OCI-M2 (cell line): ENCODE measurements around the gene TTC4.

ENCODE experiments used
- DNase-seq: peaks from one replicate; lab custom pipeline; 2025; ENCODE audit not compliant: unreplicated experiment; lab: John Stamatoyannopoulos, UW

Gene TTC4, protein sequence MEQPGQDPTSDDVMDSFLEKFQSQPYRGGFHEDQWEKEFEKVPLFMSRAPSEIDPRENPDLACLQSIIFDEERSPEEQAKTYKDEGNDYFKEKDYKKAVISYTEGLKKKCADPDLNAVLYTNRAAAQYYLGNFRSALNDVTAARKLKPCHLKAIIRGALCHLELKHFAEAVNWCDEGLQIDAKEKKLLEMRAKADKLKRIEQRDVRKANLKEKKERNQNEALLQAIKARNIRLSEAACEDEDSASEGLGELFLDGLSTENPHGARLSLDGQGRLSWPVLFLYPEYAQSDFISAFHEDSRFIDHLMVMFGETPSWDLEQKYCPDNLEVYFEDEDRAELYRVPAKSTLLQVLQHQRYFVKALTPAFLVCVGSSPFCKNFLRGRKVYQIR

DNA sequence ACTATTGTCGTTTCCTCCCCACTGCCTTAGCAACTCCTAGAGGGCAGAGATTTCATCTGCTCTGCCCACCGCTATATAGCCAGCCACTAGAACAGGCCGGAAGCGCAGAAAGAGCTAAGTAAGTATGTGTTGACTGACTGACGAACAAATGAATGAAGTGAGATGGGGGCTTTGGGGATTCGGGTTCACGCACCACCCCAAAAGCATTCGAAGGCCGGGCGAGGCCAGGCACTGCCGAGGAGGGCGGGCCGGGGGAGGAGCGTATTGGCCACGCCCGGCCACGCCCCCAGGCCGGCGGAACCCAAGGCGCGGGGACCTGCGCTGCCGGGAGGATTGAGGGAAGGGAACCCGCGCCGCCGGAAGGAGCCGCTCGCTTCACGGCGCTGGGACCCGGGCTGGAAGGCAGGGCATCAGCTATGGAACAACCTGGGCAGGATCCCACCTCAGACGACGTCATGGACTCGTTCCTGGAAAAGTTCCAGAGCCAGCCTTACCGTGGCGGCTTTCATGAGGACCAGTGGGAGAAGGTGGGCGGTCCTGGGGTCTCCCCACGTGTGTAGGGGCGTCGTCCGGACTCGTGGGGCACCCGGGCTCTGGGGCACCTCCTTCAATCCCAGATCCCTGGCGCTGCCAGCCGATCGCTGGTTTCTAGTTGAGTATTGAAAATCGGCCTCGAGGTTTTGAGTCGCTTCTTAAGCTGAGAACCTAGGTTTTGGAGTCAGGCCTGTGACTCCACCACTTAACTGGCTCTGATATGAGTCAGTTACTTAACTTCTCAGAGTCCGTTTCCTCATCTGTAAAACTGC, at the start of gene TTC4:
TTC4 (plus strand) TSS at position 369 of the 806 bp plus-strand sequence; CDS start at position 417, 48 bp downstream.
- peak; percentile 44 for DNase-seq

DNA sequence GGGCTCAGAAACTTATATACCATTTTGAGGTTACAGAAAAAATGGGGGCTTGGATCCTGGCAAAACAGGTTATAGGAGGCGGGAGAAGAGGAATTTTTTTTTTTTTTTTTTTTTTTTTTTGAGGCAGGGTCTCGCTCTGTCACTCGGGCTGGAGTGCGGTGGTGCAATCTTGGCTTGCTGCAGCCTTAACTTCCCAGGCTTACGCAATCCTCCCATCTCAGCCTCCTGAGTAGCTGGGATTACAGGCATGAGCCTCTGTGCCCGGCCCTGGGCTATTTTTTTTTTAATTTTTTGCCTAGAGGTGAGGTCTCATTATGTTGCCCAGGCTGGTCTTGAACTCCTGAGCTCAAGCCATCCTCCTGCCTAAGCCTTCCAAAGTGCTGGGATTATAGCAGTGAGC, 49.3 kb upstream of the TTC4 start:
- DNase-seq: no peak

DNA sequence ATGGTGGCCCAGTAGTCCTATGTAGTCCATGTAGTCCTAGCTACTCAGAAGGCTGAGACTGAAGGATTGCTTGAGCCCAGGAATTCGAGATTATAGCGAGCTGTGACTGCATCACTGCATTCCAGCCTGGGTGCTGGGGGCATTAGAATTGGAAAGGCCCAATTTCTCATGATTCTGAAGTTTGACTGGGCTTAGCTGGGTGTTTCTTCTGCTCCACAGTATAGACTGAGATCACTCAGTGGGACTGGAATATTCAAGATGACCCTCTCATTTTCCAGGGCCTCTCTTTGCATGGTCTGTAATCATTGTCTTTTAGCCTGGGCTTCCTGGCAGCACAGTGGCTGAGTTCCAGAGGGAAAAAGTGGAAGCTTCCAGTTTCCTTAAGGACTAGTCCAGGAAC, 47.9 kb upstream of the TTC4 start:
- no peak for DNase-seq

DNA sequence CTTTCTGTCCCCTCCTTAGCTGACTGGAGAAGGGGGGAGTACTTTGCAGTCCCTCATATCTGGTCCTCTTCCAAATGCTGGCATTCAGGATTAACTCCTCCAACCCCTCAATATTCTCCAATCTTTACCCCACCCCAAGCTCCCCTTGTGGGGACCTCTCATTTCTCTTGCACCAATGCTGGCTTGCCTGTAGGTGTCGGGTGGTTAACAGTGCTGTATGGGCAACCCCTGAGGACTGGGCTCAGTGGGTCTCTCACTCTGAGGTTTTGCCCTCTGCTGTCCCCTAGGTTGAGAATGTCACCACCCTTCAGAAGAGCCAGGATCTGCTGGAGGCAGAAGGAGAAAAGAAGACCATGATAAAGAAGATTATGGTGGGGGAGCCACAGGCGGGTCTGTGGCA, 47.1 kb upstream of the TTC4 start:
- DNase-seq: no peak

DNA sequence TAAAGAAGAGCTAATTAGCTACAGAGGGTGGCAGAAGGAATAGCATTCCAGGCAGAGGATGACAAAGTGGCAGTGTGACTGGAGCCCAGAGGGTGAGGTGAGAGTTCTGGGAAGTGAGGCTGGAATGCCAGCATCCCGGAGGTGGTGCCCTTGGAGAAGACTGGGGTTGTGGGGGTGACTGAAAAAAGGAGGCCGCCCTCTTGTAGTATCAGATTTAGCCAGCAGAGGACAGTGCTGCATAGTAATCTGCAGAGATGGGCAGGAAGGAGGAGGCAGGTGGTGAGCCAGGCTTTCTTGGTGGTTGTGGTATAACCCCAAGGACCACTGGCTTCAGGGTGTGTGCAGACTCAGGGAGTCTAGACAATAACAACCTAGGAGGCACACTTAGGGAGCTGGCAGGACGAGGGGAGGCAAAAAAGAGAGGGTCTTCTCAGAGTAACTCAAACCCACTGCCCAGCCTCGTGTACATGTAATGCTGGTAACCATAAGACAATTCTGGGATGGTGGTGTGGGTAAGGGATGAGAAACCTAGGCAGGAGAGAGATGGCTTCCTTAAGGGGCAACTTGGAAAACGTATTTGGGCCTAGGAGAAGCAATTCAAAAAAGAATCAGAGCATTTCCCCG, 43.6 kb upstream of the TTC4 start:
- no peak for DNase-seq

DNA sequence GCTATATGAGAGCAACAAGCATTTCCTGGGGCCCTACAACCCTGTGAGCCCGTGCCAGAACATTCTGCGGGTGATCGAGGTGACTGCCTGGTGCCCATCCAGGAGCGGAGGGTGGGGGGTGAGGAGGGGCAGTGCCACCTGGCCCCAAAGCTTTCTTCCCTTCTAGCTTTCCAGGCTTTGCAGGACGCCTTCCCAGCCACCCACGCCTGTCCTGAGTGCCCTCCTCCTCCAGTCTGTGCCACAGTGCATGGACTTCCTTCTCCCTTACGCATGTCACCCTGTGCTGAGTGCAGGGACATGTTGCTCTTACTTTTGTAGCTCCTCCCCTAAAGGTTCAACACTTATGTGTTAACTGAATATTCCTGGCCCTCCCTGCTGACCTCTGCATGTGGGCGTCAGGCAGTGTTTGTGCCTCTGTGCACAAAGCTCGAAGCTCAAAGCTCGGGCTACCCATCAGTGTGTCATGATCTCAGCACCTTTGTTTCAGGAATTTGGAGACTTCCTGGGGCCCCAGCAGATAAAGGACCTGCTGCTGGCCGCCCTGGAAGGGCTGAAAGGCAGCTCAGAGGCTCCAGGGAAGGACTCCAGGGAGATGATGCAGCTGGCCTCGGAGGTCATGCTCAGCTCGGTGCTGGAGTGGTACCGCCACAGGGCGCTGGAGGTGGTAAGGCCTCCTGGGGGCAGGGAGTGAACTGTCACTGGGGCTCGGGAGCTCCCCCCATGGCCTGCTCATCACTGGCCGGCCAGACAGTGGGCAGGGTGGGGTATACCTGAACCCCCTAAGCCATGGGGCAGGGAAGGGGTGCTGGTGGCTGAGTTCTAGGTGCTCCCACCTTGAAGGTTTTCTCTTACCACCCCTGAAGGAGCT, 36.7 kb upstream of the TTC4 start:
- no peak for DNase-seq

DNA sequence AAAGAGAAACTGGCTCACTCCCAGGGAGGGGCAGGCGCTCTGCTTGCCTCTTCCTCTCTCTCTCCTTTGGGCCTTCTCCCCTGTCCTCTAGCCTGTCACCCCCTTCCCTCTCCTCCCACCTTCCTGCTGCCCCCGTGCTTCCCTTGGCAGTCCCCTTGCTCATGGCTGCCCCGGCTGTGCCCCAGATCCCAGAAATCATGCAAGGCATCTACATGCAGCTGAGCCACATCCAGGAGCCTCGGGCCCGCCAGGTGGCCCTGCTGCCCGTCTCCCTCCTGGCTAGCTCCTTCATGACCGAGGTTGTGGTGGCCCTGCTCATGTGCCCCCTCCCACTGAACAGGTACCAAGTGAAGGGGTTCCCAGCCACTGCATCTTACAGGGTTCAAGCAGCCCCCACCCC, 36.0 kb upstream of the TTC4 start:
- DNase-seq: no peak

DNA sequence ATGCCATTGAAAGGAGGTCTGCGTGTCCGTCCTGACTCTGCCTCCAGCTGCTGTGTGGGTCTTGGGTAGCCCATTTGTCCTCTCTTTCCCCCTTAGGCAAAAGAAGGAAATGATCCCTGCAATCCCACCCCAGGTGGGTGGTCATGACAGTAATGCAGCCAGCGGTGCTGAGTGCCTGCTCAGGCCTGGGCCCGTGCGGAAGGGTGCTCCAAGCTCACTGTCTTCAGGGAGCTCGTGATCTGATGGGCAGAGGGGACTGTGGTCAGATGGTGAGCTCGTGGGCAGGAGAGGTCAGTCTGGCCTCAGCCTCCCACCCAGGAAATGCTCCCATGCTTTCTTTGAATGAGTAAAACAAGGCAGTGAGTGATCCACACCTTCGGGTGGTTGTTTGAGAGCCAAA, 35.3 kb upstream of the TTC4 start:
- DNase-seq: no peak

DNA sequence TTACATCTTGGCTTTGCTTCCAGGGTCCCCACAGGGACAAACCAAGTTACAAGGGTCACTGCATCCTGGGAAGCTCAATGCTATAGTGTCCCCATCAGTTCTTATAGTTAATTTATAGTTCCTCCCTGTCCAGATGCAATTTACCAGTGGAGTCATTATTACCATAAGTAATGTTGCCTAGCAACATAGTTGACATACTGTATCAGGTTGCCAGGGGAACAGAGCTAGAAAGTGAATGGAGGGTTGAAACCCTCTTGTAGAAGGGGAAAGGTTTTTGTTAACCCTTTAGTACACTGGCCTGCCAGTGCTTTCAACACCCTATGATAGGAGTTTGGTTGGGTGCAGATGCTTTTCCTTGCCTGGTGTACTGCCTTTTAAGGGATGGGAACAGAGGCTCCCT, 34.3 kb upstream of the TTC4 start:
- DNase-seq: no peak

DNA sequence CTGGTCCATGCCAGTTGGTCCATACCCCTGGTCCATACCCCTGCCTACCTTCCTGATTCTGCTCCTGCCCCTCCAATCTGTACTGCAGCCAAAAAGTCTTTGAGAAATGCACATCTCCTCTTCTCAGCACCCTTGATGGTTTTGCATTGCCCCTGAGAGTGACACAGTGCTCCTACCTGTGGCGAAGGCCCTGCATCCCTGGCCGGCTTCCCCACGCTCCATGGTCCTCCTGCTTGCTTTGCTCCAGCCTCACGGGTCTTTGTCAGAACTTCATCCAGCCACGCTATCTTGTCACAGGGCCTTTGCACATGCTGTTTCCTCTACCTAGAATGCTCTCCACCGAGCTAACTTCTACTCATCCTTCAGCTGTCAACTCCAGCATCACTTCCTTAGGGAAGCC, 32.2 kb upstream of the TTC4 start:
- DNase-seq: no peak

DNA sequence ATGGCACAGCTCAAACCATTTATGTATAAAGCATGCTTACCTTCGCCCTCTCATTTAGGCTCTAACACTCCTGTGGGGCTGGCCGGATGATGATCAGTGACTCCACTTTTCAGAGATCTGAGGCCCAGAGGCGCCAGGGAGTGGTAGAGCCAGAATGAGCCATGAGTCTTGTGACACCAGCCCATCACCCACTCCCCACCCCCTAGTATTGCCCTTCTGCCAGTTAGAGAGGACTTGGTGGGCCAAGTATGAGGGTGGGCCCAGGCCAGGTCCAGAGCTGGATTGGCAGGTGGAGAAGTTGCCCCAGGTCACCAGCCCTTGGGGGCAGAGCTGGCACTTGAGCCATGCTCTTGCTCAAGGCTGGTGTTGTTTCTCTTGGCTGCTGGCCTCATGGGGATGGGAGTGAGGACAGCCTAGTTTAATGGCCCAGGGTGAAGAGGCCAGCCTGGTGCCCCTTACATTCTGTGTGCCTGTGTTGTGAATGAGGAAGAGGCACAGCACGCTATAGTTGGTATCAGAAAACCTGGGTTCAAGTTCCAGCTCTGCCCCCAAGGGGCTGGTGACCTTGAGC, 30.2 kb upstream of the TTC4 start:
- DNase-seq: no peak

DNA sequence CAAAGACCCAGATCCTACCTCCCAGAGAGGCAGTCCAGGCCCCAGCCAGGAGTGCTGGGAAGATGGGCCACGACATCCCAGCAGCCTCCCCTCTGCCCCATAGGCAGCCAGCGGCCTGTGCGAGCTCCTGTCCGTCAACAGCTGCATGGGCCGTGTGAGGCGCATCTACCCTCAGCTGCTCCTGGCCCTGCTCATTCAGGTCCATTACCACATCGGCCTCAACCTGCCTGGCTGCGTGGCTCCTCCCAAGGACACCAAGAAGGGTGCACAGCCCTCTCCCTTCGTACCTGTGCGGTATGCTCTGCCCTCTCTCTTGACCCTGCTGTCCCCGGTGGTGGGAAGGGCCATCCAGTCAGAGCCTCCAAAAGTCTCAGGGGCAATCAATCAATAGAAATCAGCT, 29.5 kb upstream of the TTC4 start:
- no peak for DNase-seq

DNA sequence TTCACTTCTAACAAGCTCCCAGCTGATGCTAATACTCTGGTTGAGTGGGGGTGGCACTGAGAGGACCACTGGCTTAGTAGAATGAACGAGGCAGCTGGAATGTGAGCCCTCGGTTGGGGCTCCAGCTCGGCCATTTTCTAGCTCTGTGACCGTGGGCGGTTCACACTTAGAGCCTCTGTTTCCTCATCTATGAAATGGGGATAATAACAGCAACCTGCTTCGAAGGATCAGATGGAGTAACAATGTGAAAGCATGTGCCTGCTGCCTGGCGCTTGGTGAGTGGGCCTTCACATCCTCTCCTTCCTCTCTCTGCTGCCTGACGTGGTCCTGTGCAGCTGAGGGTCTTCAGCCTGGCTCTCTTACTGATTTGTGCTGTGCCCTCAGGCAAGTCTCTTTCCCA, 20.9 kb upstream of the TTC4 start:
- no peak for DNase-seq

DNA sequence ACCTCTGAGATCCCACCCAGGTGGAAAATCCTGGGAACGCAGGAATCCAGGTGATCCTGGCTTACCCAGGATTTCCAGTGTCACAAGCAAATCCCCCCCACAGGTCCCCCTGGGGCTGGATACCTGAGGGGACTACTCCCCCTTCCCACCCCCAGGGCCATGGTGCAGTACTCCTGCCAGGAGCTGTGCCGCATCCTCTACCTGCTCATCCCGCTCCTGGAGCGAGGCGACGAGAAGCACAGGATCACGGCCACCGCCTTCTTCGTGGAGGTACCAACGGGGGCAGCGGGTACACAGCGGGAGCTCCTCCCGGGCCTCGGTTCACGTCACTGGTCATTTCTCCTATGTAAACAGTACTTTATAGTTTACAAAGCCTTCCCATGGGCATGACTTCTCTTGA, 20.4 kb upstream of the TTC4 start:
- DNase-seq: no peak

DNA sequence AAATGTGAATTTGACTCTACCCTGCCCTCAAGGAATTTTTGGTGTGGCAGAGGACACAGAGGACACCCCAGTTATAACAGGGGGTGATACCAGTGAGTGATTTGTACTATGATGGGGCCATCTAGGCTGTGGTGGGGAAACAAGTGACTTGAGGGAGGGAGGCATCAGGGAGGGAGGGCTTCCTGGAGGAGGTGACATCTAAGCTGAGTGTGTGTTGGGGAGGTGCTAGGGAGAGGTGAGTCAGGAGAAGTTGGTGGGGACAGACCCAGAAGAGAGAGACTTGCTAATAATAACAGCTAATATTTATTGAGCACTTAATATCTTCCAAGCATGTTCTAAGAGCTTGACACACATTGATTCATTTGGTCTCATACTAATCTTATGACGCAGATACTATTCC, 19.9 kb upstream of the TTC4 start:
- DNase-seq: no peak

DNA sequence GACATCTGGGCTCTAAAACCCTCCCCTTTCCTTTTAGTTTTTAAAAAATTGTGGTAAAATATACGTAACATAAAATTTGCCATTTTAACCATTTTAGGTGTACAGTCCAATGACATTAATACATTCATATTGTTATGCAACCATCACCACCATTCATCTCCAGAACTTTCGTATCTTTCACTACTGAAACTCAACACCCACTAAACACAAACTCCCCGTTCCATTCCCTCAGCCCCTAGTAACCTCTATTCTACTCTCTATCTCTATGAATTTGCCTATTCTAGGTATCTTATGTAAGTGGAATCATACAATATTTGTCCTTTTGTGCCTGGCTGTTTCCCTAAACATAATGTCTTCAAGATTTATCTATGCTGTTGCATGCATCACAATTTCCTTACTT, 19.4 kb upstream of the TTC4 start:
- no peak for DNase-seq

DNA sequence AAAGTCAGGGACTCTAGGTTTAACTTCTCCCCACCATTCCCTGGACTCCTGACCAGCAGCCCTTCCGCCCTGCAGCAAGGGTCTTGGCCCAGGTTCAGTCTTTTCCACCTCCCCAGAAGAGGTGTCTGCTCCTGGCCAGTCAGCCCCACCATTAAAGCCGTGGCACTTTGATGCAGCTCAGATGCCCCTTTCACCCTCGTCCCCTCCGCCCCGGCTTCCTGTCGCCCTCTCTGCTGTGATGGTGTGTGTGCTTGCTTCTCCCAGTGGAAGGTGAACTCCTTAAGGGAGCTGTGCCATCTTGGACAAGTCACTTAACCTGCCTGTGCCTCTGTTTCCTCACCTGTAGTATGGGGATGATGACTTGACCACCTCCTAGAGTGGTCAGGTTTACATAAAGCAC, 17.8 kb upstream of the TTC4 start:
- no peak for DNase-seq

DNA sequence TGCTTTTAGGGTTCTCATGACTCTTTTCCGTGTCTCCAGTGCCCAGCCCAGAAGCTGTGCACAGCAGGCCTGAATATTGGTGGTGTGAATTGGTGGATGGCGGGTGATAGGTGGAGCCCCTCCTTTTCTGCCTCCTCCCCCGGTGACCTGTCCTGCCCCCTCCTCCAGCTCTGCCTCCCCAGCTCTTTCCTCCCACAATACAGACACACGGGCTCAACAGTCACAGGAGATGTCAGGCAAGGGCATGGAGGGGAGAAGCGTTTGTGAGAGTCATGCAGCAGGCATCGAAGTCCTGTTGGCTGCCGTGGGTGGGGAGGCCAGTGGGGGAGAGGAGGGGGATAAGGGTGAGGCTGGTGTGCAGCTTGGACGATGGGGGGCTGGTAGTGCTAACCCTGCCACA, 17.3 kb upstream of the TTC4 start:
- no peak for DNase-seq

DNA sequence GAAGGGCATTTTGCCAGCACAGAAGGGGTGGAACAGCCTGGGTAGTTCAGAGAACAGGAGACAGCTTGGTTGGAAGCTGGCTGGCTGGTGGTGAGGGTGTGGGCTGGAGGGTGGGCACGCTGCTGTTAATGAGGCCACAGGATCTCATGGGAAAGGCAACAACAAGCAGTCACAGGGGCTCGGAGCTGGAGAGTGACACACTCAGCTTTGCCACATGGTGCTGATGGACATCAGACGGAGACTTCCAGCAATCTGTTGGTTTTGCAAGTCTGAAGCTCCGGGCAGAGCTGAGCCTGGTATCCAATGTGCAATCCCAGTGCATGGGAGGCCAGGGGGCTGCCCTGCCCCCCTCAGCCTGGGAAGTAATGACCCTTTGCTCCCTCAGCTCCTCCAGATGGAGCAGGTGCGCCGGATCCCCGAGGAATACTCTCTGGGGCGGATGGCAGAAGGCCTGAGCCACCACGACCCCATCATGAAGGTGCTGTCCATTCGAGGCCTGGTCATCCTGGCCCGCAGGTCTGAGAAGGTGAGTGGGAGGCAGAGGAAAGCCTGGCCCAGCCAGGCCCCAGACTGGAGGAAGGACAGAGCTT, 15.6 kb upstream of the TTC4 start:
- no peak for DNase-seq

DNA sequence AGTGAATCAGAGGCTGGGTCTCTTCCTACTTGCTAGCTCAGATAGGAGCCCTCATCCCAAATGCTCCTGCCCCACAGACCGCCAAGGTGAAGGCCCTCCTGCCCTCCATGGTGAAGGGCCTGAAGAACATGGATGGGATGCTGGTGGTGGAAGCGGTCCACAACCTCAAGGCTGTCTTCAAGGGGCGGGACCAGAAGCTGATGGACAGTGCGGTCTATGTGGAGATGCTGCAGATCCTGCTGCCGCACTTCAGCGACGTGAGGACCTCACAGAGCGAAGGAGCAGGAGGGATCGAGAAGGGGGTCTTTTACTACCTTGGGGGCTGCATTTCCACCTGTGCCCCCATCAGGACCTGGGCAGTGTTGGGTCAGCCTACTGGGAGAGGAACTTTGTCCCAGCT, 14.6 kb upstream of the TTC4 start:
- DNase-seq: no peak
